ELR (cell line): ENCODE results near the gene ATP6V1D.
"Not testable (repeated sequence)": the region's sequence is repeated elsewhere in the genome, so short reads cannot be mapped to it uniquely, and the experiment has no call there.

ENCODE experiments used
- DNase-seq: peaks from one replicate; pipeline ENCODE4 v3.0.0-alpha.2; 2015; ENCODE audit warnings: low read depth

Gene ATP6V1D

DNA sequence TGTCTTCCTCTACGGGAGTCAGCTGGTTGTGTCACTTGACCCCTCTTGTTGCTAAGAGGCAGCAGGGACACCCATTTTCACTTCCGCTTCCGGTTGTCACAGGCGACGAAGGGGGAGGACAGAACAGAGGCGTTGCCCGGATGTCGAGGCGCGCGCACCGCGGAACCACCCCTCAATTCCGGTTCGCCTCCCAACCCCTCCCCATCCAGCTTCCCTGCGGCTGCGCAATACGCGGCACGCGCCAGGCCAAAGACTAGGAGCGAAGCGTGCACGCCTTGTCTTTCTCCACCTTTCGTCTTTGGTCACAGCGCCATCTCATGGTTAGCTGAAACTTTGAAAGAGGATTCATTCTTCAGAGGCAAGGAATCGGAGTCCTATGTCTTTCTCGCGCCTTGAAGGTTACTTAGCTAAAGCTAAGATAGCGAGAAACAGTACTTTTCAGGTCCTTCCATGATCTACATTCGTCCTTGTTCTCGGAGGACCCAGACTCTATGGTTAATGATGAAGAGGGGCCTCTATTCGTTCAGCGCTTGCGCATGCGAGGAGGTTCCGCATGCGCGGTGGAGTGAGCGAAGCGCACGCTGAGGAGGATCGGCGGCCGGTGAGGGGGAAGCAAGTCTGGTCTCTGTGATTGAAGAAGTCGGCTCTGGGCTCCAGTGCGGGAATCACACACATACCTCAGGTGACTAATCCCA lies at the start of gene ATP6V1D, which contains the start of gene EIF2S1:
ATP6V1D (minus strand) TSS at position 30 of the 695 bp plus-strand sequence. CDS start 106 bp downstream, outside the sequence.
EIF2S1 (plus strand) TSS at position 554 of the 695 bp plus-strand sequence. CDS start 4,440 bp downstream, outside the sequence.
- peak; percentile 99 for DNase-seq

DNA sequence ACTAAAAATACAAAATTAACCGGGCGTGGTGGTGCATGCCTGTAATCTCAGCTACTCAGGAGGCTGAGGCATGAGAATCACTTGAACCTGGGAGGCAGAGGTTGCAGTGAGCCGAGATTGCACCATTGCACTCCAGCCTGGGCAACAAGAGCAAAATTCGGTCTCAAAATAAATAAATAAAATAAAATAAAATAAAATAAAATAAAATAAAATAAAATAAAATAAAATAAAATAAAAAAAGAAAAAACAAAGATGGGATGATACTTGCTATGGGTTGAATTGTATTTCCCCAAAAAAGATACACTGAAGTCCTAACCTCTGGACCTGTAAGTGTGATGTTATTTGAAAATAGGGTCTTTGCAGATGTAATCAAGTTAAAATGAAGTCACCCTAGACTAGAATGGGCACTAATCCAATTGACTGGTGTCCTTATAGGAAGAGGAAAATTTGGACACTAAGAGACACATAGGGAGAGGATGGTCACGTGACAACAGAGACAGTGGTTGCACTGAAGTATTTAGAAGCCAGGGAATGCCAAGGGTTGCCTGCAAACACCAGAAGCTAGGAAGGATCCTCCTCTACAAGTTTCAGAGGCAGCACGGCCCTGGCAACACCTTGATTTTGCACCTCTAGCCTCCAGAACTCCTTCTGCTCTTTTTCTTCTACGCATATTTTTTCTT lies 48.7 kb upstream of the ATP6V1D start:
- not testable (repeated sequence) for DNase-seq

DNA sequence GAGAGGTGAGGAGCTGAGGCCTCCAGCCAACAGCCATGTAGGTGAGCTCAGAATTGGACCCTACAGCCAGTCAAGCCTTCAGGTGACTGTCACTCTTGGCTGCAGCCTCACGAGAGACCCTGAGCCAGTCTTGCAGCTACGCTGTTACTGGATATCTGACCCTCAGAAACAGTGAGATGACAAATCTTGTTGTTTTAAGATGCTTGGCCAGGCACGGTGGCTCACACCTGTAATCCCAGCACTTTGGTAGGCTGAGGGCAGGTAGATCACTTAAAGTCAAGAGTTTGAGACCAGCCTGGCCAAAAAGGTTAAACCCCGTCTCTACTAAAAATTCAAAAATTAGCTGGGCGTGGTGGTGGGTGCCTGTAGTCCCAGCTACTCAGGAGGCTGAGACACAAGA lies 46.2 kb upstream of the ATP6V1D start:
- no peak for DNase-seq

DNA sequence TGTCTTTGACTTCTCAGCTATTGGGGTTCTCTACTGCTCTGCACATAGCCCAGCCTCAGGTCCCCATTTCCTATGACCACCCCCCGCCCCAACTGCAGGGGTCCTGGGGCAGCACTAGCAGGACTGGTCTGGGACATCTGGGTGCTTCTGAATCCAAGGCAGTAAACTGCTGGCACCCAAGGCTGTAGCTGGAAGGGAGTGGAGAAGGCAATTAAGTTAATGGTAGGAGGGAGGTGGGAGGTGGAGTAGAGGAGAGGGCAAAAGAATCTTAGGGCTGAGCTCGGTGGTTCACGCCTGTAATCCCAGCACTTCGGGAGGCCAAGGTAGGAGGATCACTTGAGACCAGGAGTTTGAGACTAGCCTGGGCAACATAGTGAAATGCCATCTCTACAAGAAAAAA lies 40.8 kb upstream of the ATP6V1D start:
- no peak for DNase-seq

DNA sequence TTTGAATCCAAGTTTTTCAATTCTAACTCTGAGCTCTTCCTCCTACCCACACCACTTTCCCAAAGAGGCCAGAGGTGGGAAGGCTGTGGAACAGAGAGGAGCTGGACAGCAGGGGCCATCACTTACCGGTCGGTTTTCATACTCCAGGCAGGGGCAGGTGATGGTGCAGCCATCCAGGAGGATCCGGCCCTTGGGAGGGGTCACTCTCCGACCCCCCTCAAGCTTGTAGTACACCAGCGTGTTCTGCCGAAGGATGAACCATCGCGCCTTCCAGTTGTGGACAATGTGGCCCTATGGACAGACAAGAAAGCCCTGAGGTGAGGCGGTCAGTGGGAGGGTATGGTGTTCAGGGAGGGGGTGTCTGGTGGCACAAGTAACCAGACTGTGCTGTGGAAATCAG lies 37.9 kb upstream of the ATP6V1D start:
- no peak for DNase-seq

DNA sequence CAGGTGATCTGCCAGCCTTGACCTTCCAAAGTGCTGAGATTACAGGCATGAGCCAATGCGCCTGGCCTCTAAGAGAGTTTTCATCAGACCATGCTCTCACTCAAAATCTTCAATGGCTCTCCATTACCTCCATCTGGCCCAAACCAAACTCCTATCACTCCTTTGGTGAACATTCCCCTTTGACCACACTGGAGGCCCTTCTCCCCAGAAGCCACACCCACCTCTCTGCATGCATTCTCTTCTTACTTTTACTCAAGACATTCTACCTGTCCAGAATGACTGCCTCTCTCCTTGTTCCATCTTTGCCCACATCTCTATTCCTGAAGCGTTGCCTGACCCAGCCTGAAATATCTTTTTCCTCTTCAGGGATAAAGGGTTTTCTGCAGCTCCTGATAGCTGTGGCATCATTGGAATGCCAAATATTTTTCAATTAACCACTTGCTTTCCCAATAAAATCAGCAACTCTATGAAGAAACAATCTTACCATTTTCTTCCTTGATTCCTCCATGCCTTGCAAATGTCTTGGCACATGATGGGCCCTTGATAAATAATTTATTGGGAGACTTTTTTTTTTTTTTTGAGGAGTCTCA lies 36.9 kb upstream of the ATP6V1D start:
- peak; percentile 57 for DNase-seq

DNA sequence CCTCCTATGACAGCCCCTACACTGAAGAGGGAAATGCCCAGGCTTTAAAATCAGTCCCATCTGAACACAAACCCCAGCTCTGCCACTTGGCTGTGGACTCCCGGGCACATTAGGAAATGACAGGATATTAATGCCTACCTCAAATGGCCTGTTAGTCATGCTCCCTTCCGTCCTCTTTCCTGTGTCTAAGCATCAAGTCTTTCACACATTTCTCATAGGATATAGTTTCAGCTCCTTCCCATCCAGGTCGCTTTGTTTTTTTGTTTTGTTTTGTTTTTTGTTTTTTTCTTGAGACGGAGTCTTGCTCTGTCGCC lies 36.2 kb upstream of the ATP6V1D start:
- peak; percentile 63 for DNase-seq

DNA sequence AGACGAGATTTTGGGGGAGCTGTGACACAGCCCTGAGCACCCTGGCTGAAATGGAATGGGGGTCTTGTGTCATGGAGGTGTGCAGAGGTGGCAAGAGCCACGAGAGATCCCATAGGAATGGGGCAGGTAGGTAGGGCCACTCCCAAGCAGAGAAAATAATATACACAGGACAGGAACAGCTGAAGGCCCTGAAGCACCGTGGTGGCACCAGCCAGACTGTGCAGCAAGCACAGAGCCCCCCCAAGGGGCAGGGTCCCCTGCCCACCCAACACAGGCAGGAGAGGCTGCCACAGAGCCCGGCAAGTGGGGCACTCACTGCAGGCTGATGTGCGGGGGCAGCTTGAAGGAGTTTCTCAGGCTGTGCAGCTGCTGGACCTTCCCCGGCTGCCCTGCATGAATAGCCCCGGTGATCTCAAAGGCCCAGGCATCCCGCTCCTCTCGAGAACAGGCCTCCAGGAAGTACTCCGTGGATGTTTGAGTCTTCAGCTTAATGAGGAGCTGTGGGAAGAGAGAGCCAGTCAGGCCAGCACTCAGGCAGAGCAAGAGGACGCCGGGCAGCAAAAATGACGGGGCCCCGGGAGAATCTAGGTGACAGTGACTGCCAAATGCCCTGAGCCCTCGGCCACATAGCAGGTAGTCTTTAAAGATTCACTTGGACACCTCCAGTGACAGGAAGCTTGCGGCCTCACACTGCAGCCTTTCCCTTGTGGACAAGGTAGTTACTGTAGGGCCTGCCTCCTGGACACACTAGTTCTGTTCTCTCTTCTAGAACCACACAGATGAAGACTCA lies 35.7 kb upstream of the ATP6V1D start:
- no peak for DNase-seq

DNA sequence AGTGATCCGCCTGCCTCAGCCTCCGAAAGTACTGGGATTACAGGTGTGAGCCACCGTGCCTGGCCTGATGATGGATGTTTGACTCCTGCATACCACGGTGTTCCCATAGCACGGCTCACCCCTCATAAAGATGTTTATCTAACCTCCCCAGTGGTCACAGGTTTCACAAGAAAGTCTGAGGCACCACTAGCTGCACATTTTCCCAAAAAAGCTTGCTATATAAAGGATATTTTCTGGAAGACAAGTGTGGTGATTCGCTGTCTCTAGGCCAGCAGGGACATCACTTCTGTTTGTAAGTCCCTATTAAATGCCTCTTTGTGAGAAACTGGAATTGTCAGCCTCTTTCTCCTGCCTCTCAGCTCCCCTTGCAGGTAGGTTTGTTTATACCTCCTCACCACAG lies 34.1 kb upstream of the ATP6V1D start:
- no peak for DNase-seq

DNA sequence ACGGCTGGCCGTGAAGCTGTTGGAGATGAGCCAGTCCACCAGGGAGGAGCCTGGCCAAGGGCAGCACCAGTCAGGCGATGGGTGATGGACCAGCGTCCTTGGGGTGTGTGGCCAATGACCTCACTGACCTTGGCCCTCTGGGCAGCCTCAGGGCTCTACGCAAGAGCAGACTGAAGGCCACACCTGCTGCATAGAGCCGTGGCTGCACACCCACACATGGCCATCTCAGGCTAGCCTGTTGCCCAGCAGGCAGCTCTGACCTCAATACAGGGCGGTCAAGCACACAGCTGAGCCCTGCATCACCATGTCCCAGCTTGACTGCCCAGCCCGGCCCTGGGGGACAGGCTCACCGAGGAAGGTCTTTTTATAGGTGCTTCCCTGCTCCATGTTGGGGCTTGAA lies 33.2 kb upstream of the ATP6V1D start:
- no peak for DNase-seq

DNA sequence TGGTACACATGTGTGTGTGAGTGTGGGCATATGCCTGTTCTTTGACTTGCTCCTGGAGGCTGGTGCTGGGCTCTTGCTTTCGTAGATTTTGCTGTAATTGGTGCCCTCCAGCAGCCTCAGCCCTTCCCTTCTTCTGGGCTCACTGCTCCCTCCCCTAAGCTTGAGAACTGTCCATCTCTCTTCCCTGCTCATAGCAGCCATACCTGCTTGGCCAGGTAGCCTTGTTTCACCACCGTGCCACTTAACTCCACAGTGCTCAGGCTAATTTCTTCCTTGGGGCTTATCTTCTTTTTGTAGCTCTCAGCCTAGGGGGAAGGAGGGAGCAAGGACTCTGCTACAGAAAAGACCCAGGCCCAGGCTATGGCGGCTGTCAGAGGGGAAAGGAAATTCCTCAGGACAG lies 32.5 kb upstream of the ATP6V1D start:
- no peak for DNase-seq

DNA sequence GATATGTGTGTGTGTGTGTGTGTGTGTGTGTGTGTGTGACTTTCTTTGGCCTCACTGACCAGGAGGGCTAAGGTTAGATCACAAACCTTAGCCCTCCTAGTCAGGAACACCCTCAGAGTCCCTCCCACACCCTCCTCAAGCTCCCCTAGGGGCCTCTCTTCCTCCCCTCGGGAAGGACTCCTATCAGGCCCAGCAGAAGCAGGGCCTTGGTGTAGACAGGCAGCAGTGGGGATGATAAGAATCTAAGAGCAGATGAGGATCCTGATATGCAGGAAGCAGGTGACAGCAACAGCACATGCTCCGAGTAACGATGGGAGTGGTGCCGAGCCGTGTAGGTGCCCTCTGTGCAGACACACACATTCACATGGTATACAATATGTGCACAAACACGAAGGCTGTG lies 31.7 kb upstream of the ATP6V1D start:
- no peak for DNase-seq

DNA sequence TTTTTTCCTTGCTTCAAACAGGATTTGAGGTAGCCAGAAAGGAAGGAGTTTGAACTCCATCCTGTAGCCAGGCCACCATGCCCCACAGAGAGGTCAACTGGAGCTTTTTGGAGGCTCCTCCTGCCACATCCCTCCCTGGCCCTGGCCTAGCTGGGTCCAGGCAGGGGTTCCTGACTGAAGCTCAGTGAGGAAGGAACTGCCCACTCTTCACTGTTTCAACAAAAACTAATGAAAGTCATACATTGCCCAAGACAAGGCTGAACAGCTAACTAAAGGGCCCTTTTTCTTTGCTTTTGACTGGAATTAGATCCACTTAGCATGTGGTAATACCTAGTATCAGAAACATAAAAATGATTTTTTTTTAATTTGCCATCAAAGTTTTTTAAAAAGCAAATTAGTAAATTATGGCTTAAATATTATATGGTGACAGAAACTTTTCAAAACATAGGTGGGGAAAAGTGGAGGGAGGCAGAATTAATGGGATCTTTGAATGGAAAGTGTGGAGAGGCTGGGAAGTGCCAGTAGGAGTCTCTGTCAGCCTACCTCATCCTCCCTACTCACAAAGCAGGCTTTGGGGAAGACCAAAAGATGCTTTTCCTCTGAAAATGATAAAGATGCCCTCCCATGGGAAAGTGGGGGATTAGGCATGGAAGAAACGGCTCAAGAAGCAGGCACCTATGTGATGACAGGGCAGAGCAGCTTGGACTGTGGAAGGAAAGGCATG lies 30.4 kb upstream of the ATP6V1D start:
- no peak for DNase-seq

DNA sequence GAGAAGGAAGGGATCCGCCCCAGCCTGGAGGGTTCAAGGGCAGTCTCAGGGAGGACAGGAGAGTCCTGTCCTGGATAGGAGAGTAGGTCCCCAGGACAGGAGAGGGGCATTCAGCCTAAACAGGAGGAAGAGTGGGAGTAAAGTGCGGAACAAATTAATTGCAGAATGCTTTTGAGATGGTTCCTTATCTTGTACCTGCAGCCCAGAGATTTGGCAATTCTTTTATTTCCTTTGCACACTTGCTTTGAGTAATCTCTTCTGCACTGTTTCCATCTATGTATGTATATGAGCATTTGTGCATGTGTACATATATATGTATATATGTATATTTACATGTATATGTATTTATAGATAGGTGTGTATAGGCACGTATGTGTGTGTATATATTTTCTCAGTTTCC lies 29.7 kb upstream of the ATP6V1D start:
- DNase-seq: no peak

DNA sequence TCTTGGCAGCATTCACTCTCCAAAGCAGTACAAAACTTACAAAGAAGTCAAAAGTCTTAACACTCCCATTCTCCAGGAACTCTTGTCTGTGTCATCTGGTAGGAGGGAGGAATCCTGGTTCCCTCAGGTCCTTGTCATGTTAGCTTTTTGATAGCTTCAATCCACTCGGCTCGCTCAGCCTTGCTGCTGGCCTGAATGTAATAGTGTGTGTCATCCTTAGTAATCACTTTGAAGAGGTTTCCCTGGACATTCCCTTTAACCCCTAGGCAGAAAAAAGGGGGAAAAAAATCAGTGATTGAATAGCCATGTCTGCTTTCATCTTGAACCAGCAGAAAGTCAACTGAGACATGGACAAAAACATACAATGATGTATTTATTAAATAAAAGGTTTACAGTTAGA lies 27.6 kb upstream of the ATP6V1D start:
- DNase-seq: peak; percentile 75

DNA sequence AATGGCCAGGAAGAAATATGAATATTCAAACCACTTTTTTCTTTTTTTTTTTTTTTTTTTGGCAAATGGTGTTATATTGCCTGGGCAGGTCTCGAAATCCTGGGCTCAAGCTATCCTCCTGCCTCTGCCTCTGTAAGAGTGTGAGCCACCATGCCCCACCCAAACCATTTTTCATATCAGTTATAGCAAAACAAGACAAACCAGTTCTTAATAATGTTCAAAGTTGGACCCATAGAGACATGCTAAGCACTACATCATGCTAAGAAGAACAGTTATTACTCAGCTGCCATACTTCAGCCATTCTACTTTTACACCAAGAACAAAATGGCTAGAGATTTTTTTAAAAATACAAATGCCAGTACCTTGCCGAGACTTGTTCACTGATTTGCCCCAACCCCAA lies 26.0 kb upstream of the ATP6V1D start:
- DNase-seq: no peak

DNA sequence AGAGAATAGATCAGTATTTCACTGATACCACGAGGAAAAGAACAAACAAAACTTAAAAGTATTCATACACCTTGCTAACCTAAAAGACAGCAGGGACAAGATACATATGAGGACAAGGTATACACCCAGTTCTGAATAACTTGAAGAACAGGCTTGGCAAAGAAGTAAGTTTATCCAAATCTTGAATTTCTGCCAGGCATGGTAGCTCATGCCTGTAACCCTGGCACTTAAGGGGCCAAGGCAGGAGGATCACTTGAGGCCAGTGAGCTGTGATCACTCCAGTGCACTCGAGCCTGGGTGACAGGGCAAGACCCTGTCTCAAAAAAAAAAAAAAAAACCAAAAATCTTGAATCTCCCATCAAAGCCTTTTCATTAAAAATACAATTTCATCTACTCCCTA lies 25.5 kb upstream of the ATP6V1D start:
- no peak for DNase-seq

DNA sequence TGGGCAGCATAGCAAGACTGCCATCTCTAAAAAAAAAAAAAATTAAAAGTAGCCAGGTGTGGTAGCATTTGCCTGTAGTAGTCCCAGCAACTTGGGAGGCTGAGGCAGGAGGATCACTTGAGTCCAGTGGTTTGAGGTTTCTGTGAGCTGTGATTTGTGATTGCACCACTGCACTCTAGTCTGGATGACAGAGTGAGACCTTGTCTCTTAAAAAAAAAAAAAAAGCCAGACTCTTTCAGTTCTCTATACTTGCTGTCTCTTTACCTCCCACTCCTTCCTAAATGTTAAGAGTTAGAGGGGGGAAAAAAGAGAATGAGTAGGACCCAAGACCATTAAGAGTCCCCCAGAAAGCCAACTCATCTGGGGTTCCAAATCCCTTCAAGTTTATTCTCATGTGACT lies 18.3 kb upstream of the ATP6V1D start:
- DNase-seq: no peak

DNA sequence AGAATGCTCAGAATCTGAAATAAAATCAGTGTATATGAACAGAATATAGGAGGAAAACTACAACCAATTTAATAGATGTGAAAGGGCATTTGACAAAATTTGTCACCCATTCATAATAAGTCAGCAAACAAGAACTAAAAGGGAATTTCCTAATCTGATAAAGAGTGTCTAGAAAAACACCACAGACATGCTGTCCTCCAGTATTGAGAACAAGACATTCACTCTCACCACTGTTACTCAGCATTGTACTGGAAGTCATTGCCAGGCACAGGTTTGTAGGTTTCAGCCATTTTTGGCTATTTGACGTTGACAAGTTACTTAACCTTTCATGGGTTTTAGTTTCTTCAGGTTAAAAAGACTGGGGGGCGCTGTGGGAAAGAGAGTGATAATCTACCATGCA lies 13.7 kb upstream of the ATP6V1D start:
- DNase-seq: no peak

DNA sequence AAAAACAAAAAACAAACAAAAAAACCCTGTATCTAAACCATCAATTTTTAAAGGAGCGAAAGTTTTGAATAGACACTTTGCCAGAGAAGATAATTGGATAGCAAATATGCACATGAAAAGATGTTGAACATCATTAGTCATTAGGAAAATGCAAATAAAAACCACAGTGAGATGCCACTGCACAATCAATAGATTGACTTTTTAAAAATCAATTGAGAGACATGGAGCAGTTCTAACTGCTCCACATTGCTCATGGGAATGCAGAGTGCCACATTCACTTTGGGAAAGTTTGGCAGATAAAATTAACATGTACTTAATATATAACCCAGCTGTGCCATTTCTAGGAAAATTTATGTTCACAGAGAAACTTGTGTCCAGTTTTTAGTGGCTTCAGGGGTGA lies 13.2 kb upstream of the ATP6V1D start:
- no peak for DNase-seq

DNA sequence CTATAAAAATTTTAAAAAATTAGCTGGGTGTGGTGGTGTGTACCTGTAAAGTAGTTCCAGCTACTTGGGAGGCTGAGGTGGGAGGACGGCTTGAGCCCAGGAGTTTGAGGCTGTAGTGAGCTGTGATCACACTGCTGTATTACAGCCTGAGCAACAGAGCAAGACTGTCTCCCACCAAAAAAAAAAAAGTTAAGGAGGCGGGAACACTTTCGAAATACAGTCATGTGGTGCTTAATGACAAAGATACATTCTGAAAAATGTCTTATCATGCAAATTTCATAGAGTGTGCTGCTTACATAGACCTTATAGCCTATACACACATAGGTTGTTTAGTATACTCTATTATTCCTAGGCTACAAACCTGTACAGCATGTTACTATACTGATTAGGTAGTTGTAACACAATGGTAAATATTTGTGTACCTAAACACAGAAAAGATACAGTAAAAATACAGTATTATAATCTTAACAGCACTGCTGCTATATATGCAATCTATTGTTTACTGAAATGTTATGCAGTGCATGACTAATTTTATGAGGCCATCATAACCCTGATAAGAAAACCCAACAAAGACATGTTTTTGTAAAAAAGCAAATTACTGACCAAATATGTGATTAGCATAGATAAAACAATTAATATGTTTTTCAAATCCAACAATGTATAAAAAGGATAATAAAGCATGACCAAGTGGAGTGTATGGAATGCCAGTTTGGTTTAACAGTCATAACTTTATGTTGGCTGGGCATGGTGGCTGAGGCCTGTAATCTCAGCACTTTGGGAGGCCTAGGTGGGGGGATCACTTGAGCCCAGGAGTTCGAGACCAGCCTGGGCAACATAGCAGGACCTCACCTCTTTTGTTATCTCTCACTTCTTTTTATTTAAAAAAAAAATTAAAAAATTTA lies 11.9 kb upstream of the ATP6V1D start:
- DNase-seq: peak; percentile 19
